Raji (cell line): ENCODE results near the gene FAM20B.

Experiments used
- POLR2A ChIP-seq: IDR thresholded peaks from 2 replicates; pipeline ENCODE4 v1.6.1; 2011; ENCODE audit warnings: low read depth, low read length, control low read depth; ENCODE audit not compliant: insufficient read depth

The FAM20B gene

GRCh38 chr1:179101566-179101965, 75.9 kb downstream of the FAM20B start:
- TF ChIP-seq POLR2A = no peak

- no peak for TF ChIP-seq POLR2A
These were observed 78.3 kb downstream of the FAM20B start for GRCh38 chr1:179103999-179104398.

GRCh38 chr1:179104611-179105250, 79.0 kb downstream of the FAM20B start:
- no peak for TF ChIP-seq POLR2A

GRCh38 chr1:179105393-179105792, 79.7 kb downstream of the FAM20B start:
- no peak for TF ChIP-seq POLR2A

- TF ChIP-seq POLR2A = no peak
These were observed 82.3 kb downstream of the FAM20B start for GRCh38 chr1:179107706-179108629.

GRCh38 chr1:179108644-179109043, 83.0 kb downstream of the FAM20B start:
- TF ChIP-seq POLR2A = no peak

GRCh38 chr1:179115181-179115580, 89.5 kb downstream of the FAM20B start:
- TF ChIP-seq POLR2A = no peak

GRCh38 chr1:179119513-179119912, 93.8 kb downstream of the FAM20B start:
- no peak for TF ChIP-seq POLR2A

GRCh38 chr1:179120736-179121135, 95.0 kb downstream of the FAM20B start:
- no peak for TF ChIP-seq POLR2A

GRCh38 chr1:179121159-179121938, 95.7 kb downstream of the FAM20B start:
- TF ChIP-seq POLR2A = no peak

- TF ChIP-seq POLR2A = no peak
These were observed 99.2 kb downstream of the FAM20B start for GRCh38 chr1:179124873-179125272.
